ENCODE results near the gene LIN52.

DNA sequence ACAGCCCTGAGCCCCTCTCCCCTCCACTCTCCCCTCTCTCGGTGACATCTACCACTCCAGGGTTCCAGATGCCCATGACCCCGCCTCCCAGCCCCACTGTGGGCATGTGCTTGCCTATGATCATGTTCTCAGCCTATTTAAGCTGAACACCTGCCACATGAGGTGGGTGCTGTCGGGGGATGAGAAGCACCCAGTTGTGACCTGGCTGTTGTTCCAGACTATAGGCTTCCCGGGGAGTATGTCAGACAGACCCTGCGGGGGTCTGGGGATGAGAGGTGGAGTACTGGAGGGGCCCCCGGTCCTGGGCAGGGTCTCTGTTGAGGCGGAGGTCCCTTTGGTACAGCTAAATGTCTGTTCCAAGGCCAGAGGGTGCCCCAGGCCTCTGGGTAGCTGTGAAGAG is 160.5 kb downstream of the LIN52 start:
- TF ChIP-seq, protein P1, sequence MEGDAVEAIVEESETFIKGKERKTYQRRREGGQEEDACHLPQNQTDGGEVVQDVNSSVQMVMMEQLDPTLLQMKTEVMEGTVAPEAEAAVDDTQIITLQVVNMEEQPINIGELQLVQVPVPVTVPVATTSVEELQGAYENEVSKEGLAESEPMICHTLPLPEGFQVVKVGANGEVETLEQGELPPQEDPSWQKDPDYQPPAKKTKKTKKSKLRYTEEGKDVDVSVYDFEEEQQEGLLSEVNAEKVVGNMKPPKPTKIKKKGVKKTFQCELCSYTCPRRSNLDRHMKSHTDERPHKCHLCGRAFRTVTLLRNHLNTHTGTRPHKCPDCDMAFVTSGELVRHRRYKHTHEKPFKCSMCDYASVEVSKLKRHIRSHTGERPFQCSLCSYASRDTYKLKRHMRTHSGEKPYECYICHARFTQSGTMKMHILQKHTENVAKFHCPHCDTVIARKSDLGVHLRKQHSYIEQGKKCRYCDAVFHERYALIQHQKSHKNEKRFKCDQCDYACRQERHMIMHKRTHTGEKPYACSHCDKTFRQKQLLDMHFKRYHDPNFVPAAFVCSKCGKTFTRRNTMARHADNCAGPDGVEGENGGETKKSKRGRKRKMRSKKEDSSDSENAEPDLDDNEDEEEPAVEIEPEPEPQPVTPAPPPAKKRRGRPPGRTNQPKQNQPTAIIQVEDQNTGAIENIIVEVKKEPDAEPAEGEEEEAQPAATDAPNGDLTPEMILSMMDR (conservative IDR thresholded peaks at IDR 0.05), result no peak
- no peak for TF ChIP-seq ZFX (IDR thresholded peaks at IDR 0.05)

Data from C4-2B (cell line).